NK-92 treated with Interleukin-12 subunit alpha and Interleukin-12 subunit beta, amount 100 ng/mL, for 24 hours (cell line): ENCODE results near the gene POP4.
A peak's percentile ranks its signal among the peaks of the same experiment; 100 is the strongest.

Source experiments
- DNase-seq: peaks from one replicate; lab custom pipeline; 2025; lab: John Stamatoyannopoulos, UW

The POP4 gene

GRCh38 chr19:29662278-29662603 lies 56.2 kb downstream of the POP4 start:
- no peak for DNase-seq

DNA sequence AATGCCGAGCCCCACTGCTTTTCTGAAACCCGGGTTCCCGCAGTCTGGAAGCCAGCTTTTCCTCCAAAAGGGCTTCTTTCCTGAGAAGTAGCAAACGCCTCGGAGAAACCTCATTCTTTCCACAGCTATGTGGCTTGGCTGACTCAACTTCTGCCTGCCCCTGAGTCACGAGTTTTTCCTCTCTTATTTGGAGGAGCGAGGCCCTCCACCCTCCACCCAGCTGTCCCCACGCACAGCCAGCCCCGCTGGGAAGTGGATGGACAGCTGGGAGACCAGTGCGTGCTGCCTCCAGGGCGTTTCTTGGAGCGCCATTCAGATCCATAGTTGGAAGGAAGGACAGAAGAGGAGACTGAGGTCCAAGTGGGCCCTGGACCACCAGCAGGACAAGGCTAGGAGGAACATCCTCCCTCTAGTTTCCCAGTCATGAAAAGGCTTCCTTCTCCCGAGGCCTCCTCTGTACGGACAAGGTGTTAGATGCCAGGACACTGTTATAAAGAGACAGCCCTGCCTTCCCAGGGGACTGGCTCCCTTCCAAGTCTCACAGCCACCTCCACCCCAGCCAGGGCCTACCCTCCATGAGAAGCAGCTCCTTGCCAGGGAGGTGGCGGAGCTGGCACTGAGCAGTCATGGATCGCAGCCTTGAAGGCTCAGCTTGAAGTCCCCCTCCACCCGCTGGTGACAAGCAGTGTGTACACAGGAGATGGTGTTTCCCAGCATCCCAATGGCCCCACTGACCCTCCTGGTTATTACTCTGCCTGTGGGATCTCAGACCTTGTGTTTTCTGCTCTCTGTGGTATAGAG lies 56.7 kb downstream of the POP4 start:
- no peak for DNase-seq

DNA sequence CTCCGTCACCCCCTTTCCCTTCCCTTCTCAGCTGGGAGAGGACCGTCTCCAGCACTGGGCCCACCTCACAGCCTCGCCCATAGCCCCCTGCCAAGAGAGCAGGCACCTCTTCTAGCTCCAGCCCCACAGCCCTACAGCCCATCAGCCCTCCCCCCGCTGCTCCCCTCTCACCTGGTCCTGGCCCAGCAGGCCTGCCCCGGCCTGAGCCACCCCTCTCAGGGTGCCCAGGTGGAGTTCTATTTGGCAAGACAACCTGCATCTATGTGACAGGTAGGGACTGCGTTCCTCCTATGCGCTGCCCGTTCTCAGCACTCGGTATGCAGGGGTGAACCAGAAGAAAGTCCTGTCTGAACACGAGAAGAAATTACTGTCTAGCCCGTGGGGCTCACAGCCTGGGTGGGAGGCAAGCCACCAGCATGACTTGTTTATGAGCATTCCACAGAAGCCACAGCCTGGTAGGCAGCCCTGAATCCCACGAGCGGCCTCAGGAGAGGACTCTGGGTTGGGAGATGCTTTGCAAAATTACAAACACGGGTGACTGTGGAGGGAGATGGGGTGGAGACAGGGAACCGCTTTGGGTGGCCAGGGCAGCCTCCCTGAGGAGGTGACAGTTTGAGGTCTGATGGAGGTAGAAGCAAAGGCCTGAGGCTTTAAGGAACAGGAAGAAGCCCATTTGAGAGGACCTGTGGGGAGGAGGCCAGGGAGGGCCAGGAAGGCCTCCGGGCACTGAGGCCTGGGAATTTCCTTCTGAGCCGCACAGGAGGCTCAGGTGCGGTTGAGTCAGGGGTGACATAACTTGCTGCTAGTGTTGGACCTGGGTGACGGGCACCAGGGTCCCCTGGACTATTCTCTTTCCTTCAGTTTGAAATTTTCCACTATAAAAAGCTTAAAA lies 58.0 kb downstream of the POP4 start:
- DNase-seq: no peak

DNA sequence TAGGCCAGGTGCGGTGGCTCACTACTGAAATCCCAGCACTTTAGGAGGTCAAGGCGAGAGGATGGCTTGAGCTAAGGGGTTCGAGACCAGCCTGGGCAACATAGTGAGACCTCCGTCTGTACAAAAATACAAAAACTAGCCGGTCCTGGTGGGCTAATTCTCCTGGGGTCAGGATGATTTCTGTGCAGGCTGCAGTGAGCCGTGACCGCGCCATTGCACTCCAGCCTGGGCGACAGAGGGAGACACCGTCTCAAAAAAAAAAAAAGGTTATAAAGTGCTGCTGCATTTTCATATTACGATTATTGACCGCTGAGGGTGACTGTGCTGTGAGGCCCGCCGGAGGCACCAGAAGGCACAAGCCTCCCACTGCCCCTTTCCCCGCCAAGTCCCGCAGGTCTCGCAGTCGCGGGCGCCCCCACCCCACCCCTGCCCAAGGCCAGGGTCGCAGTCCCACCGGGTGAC lies 58.7 kb downstream of the POP4 start:
- DNase-seq: no peak

GRCh38 chr19:29665215-29665825 lies 59.2 kb downstream of the POP4 start, which contains the start of gene PLEKHF1:
Gene PLEKHF1, plus strand, starts transcription at chr19:29665461. Its CDS starts 8,379 bp downstream, at chr19:29673840.
- DNase-seq: peak; percentile 90

GRCh38 chr19:29665826-29666577 lies 59.9 kb downstream of the POP4 start:
- peak; percentile 37 for DNase-seq
